ENCODE data around the gene SYNGR1.

Gene SYNGR1

DNA sequence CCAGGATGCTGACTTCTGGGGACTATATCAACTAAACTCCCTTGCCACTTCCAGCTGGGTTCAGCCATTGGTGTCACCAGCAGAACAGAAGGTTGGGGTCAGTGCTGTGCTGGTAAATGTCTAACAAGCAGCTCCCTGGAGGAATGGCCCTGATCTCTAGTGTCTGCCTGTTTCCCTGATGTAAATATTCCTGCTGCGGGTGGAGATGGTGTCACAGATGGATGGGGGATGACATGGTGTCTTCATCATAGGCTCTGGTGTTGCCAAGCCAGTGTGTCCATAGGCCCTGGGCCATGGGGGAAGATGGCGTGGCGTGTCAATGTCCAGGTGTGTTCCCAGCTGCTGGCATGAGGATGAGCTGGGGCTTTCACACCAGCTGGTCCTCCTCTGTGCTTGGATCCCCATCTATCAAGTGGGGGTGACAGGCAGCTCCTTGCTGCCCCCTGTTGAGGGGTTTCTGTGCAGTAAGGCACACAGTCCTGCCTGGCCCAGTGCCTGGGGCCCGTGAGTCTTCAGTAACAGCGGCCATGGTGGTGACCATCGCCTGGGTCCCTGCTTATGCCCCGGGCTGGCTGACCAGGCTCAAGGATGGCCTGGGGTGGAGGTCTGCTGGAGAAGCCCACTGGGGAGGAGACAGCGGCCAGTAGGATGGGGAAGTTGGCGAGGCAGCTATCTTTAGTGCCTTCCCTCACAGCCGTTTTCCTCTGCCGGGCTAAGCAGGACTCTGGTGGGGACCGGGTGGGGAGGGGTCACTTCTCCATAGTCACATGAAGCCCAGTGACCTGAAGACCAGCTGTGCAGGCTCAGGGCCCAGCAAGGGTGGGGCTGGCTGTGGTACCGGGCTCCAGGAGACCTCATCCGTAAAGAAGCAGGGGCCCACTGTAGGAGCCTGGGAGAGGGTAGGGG lies 43.1 kb upstream of the SYNGR1 start:
- Histone ChIP-seq H3K23ac (ENCODE audit: low read length in 2 of 2) (no peak overlapping the region), H3K4me3 (ENCODE audit: insufficient read depth in 1 of 2, low read depth in 1 of 2, low read length in 2 of 2) (no peak overlapping the region)
- WGBS = 85% methylated on average over 14 of the region's 14 CpGs

DNA sequence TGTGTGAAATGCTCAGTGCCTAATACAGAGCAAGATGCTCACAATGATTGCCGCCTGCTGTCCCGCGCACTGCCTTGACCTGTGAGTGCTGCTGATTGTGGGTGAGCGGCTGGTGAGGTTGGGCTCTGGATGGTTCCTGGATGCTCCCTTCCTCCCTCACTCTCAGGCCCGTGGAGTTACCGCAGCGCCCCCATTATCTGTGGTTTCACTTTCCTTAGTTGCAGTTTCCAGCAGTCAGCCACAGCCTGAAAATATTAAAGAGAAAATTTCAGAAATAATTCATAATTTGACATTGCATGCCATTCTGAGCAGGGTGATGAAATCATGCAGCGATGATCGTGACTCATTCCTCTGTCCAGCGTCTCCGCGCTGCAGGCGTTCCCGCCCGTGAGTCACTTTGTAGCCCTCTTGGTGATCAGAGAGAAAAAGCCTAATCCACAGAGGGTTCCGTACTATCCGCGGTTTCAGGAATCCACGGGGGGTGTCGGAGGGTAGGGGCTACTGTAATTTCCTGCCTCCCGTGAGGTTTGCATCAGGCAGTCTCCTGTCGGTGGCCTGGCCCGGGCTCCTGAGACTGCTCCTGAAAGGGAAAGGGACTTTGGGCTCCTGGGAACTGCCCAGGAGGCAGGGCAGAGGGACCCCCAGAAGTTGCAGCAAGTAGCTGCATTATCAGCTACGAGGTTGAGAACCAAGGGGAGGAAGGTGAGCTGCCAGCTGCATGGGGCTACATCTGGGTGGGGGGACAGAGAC lies 41.0 kb upstream of the SYNGR1 start:
- Histone ChIP-seq H3K4me1 (ENCODE audit: control insufficient read depth, insufficient read depth, low read depth, low read length) (peaks cover 57% of the 10 kb centered on the region), H2AFZ (ENCODE audit: low read depth, low read length) (no peak overlapping the region), H3K4me3 (ENCODE audit: insufficient read depth in 1 of 2, low read depth in 1 of 2, low read length in 2 of 2) (peak overlapping the region in 1 of 2 experiments; percentile 69), H4K8ac (ENCODE audit: low read length) (peak overlapping the region; percentile 80), H3K79me1 (replicated peaks; ENCODE audit: low read length, poor library complexity, severe bottlenecking) (no peaks in the 10 kb centered on the region), H3K9me3 (ENCODE audit: control insufficient read depth, low read length) (no peaks in the 10 kb centered on the region), H3K4ac (ENCODE audit: low read depth in 1 of 2, low read length in 2 of 2) (peak overlapping the region in 1 of 2 experiments; percentile 80), H3K9ac (ENCODE audit: low read length) (peak overlapping the region; percentile 65), H2BK120ac (ENCODE audit: low read depth, low read length) (peak overlapping the region; percentile 1), H2AK5ac (ENCODE audit: low read length, severe bottlenecking) (peak overlapping the region; percentile 73), H3K14ac (ENCODE audit: low read length in 2 of 2) (peak overlapping the region in 1 of 2 experiments; percentile 56), H2BK15ac (ENCODE audit: low read depth, poor library complexity, severe bottlenecking) (no peak overlapping the region), H3K36me3 (ENCODE audit: control insufficient read depth in 1 of 2, insufficient read depth in 2 of 2, low read depth in 1 of 2, low read length in 2 of 2) (peaks cover 25 to 35% of the 10 kb centered on the region in 2 experiments), H3K23ac (ENCODE audit: low read length in 2 of 2) (no peak overlapping the region), H3K27me3 (ENCODE audit: control insufficient read depth in 1 of 2, insufficient read depth in 1 of 2, low read length in 2 of 2) (no peaks in the 10 kb centered on the region), H2BK5ac (ENCODE audit: low read depth, low read length, poor library complexity, severe bottlenecking) (peak overlapping the region; percentile 12), H2BK12ac (ENCODE audit: low read length in 2 of 2) (peak overlapping the region; percentile 29 to 96), H3K4me2 (ENCODE audit: low read length, poor library complexity, severe bottlenecking) (peak overlapping the region; percentile 15), H3K18ac (ENCODE audit: low read depth in 1 of 2, low read length in 2 of 2) (peak overlapping the region; percentile 57 to 92), H3K27ac (ENCODE audit: low read length, poor library complexity, severe bottlenecking) (peak overlapping the region; percentile 89), H4K91ac (ENCODE audit: low read length) (peak overlapping the region; percentile 7)
- under 1% methylated on average over 21 of the region's 24 CpGs for WGBS
- peak; percentile 95 for DNase-seq

More for the DNA sequence above, 43.1 kb upstream of the SYNGR1 start:
- peak overlapping the region; percentile 25 to 29 for H3K18ac ChIP-seq (ENCODE audit: low read depth in 1 of 2, low read length in 2 of 2)
- H2BK15ac ChIP-seq (ENCODE audit: low read depth, poor library complexity, severe bottlenecking) = peak overlapping the region; percentile 87
- no peak overlapping the region for H3K9ac ChIP-seq (ENCODE audit: low read length)
- H3K4me2 ChIP-seq (ENCODE audit: low read length, poor library complexity, severe bottlenecking) = no peak overlapping the region
- no peaks in the 10 kb centered on the region for H3K79me1 ChIP-seq (replicated peaks; ENCODE audit: low read length, poor library complexity, severe bottlenecking)
- H4K8ac ChIP-seq (ENCODE audit: low read length) = peak overlapping the region; percentile 19
- peak overlapping the region; percentile 30 for H4K91ac ChIP-seq (ENCODE audit: low read length)
- H3K36me3 ChIP-seq (ENCODE audit: control insufficient read depth in 1 of 2, insufficient read depth in 2 of 2, low read depth in 1 of 2, low read length in 2 of 2) = peaks cover 4 to 14% of the 10 kb centered on the region in 2 experiments
- H2AFZ ChIP-seq (ENCODE audit: low read depth, low read length) = no peak overlapping the region
- H3K27ac ChIP-seq (ENCODE audit: low read length, poor library complexity, severe bottlenecking) = no peak overlapping the region
- H2BK12ac ChIP-seq (ENCODE audit: low read length in 2 of 2) = peak overlapping the region; percentile 8 to 11
- peak; percentile 53 for DNase-seq
- H3K4me1 ChIP-seq (ENCODE audit: control insufficient read depth, insufficient read depth, low read depth, low read length) = peaks cover 40% of the 10 kb centered on the region
- peaks cover 0 to 2% of the 10 kb centered on the region in 2 experiments for H3K27me3 ChIP-seq (ENCODE audit: control insufficient read depth in 1 of 2, insufficient read depth in 1 of 2, low read length in 2 of 2)
- H3K4ac ChIP-seq (ENCODE audit: low read depth in 1 of 2, low read length in 2 of 2) = peak overlapping the region in 1 of 2 experiments; percentile 35
- no peak overlapping the region for H3K14ac ChIP-seq (ENCODE audit: low read length in 2 of 2)
- peak overlapping the region; percentile 23 for H2AK5ac ChIP-seq (ENCODE audit: low read length, severe bottlenecking)
- H3K9me3 ChIP-seq (ENCODE audit: control insufficient read depth, low read length) = no peaks in the 10 kb centered on the region
- H2BK5ac ChIP-seq (ENCODE audit: low read depth, low read length, poor library complexity, severe bottlenecking) = no peak overlapping the region
- peak overlapping the region; percentile 27 for H2BK120ac ChIP-seq (ENCODE audit: low read depth, low read length)

- Histone ChIP-seq H2BK12ac (ENCODE audit: low read length in 2 of 2) (peak overlapping the region; percentile 22 to 96), H3K23ac (ENCODE audit: low read length in 2 of 2) (no peak overlapping the region), H3K4ac (ENCODE audit: low read depth in 1 of 2, low read length in 2 of 2) (peak overlapping the region; percentile 32 to 80), H3K27me3 (ENCODE audit: control insufficient read depth in 1 of 2, insufficient read depth in 1 of 2, low read length in 2 of 2) (no peaks in the 10 kb centered on the region), H3K14ac (ENCODE audit: low read length in 2 of 2) (peak overlapping the region in 1 of 2 experiments; percentile 56), H3K36me3 (ENCODE audit: control insufficient read depth in 1 of 2, insufficient read depth in 2 of 2, low read depth in 1 of 2, low read length in 2 of 2) (peaks cover 31 to 41% of the 10 kb centered on the region in 2 experiments), H2AK5ac (ENCODE audit: low read length, severe bottlenecking) (peak overlapping the region; percentile 82), H3K27ac (ENCODE audit: low read length, poor library complexity, severe bottlenecking) (peak overlapping the region; percentile 89), H2BK15ac (ENCODE audit: low read depth, poor library complexity, severe bottlenecking) (no peak overlapping the region), H2BK5ac (ENCODE audit: low read depth, low read length, poor library complexity, severe bottlenecking) (peak overlapping the region; percentile 25), H2AFZ (ENCODE audit: low read depth, low read length) (no peak overlapping the region), H3K79me1 (replicated peaks; ENCODE audit: low read length, poor library complexity, severe bottlenecking) (no peaks in the 10 kb centered on the region), H4K91ac (ENCODE audit: low read length) (peak overlapping the region; percentile 52), H3K4me3 (ENCODE audit: insufficient read depth in 1 of 2, low read depth in 1 of 2, low read length in 2 of 2) (peak overlapping the region in 1 of 2 experiments; percentile 46), H3K4me2 (ENCODE audit: low read length, poor library complexity, severe bottlenecking) (peak overlapping the region; percentile 15), H4K8ac (ENCODE audit: low read length) (no peak overlapping the region), H2BK120ac (ENCODE audit: low read depth, low read length) (peak overlapping the region; percentile 1), H3K4me1 (ENCODE audit: control insufficient read depth, insufficient read depth, low read depth, low read length) (peaks cover 62% of the 10 kb centered on the region), H3K9me3 (ENCODE audit: control insufficient read depth, low read length) (no peaks in the 10 kb centered on the region), H3K18ac (ENCODE audit: low read depth in 1 of 2, low read length in 2 of 2) (peak overlapping the region; percentile 84 to 92), H3K9ac (ENCODE audit: low read length) (no peak overlapping the region)
- peak; percentile 82 for DNase-seq
- WGBS = 35% methylated on average over 18 of the region's 18 CpGs
Observed at GRCh38 chr22:39309364-39309861, 40.4 kb upstream of the SYNGR1 start.
